IPS-18c (cell line): ENCODE data around the gene CPS1.

Source experiments
- H3K4me3 ChIP-seq: 2 replicates; pipeline ENCODE4 v1.7.0; 2013; ENCODE audit warnings: low read depth, mild to moderate bottlenecking, low read length, moderate library complexity; ENCODE audit not compliant: insufficient read depth
- H3K9me3 ChIP-seq: one replicate; pipeline ENCODE4 v1.6.1; 2013; ENCODE audit warnings: mild to moderate bottlenecking, low read length, moderate library complexity; ENCODE audit not compliant: control insufficient read depth, insufficient read depth

The CPS1 gene

DNA sequence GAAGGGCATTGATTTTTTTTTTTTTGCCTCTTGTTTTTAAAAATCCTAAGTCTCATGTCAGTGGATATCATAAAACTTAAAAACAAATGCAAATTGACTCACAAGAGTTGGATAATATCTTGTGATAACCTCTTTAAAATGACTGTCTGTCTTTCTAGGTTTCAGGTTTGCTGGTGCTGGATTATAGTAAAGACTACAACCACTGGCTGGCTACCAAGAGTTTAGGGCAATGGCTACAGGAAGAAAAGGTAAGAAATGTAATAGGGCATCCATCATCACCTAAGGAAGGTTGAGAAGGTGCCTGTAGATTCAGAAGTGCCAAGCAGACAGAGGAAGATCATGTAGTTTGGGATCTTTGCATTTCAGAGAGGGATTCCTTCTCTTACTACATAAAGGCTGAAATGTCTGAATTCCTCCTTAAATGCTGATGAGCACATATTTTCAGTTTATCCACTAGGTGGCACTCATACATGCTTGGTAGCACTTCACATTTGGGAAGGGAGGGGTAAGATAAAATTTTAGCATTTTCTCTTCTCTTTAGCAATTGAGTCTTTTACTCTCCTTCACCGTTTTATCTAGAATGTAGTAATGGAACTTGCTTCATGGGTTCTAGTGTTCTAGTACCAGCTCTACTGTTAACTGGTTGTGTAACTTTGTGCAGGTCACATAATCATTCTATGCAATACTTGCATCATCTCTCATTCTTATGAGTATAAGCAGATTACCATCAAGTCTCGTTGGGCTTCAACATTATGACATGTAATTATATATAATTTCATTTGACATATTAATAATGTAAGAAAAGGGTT is 21.1 kb downstream of the CPS1 start:
- no peak overlapping the region for H3K4me3 ChIP-seq
- no peaks in the 10 kb centered on the region for H3K9me3 ChIP-seq

DNA sequence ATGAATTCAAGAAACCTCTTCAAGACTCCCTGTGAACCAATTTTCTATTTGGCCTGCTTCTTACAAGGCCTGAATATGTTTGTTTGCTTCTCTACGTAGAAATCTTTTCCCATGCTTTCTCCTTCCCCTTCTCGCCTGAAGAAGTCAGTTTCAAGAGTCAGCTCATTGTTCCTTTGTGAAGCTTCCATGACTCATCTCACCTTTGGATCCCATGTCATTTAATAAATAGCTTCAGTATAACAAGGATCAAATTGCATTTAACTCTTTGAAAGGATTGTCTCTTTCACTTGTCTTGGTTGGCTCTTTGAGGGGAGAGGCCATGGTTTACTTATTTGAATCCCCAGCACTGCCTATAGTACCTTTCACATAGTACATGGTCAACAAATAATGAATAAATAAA is 28.4 kb downstream of the CPS1 start:
- H3K4me3 ChIP-seq: no peak overlapping the region
- H3K9me3 ChIP-seq: no peaks in the 10 kb centered on the region

DNA sequence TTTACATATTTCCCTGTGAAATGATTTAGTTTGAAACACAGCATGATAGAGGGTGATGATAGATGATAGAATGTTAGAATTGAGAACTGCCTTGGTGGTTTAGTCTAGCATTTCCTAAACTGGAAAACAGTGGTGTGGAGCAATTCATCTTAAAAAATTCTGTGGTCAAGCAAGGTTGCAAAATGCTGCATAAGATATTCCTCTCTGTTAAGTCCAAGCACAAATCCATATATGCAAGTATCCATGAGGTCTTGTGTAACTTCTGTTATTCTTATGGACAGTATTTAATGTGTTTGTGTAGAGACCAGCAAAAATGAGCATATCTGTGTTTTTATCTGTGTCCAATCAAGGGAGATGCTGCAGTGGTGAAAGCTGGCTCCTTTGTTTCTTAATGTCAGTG is 30.0 kb downstream of the CPS1 start:
- no peaks in the 10 kb centered on the region for H3K9me3 ChIP-seq
- no peak overlapping the region for H3K4me3 ChIP-seq

DNA sequence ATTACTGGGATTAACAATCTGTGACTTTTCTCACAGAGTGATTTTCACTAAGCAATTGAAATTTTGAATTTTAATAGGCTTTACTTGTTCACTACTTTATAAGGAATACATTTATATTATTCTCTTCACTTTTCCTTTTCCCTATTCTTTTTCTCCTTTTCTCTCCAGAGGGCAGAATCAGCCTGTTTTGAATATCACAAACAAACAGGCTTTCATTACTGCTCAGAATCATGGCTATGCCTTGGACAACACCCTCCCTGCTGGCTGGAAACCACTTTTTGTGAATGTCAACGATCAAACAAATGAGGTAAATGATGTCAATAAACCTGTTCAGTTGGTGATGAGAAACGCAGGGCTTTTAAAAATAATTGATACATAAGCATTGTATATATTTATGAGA is 35.3 kb downstream of the CPS1 start:
- H3K4me3 ChIP-seq: no peak overlapping the region

DNA sequence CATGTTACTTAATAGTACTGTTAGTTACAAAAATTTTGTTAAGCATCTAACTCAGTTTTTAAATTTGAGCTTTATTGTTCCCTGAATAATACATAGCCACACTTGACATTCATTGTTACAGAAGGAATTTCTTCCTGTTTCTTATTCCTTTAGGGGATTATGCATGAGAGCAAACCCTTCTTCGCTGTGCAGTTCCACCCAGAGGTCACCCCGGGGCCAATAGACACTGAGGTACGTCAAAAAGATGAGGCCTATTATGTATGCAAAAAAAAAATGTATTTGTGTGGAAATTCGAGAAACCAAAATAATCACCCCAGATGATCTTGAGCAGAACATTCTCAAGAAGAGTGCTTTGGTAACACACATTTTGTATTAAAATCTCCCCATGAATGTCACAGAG is 36.3 kb downstream of the CPS1 start:
- Histone ChIP-seq H3K4me3 (no peak overlapping the region), H3K9me3 (no peaks in the 10 kb centered on the region)

More for the DNA sequence above, 35.3 kb downstream of the CPS1 start:
- H3K9me3 ChIP-seq: no peaks in the 10 kb centered on the region

DNA sequence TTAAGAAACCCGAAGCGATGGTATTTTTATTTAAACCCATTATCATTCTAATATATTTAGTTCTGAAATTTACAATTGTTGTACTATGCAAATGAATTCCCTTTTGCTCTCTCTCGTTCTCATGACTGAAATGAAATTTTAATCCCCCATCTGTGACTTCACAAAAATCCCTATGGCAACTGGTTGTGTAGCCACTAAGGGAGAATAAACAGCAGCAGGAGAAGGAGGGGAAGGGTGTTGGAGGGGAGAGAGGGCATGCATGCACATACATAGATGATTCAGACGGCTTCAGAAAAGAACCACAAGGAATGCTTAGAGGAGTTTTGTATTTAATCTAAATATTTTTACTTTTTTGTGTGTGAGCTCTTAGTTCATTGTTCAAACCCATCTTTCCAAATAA is 36.8 kb downstream of the CPS1 start:
- no peak overlapping the region for H3K4me3 ChIP-seq
- no peaks in the 10 kb centered on the region for H3K9me3 ChIP-seq

DNA sequence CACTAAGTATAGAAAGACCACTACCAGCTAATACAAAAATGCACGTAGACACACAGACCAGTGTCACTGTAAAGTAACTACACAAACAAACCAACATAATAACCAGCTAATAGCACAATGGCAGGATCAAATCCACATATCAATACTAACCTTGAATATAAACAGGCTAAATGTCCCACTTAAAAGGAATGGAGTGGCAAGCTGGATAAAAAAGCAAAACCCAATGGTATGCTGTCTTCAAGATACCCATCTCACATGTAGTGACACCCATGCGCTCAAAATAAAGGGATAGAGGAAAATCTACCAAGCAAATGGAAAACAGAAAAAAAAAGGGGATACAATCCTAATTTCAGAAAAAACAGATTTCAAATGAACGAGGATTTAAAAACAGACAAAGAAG is 41.8 kb downstream of the CPS1 start:
- Histone ChIP-seq H3K4me3 (no peak overlapping the region), H3K9me3 (no peaks in the 10 kb centered on the region)

DNA sequence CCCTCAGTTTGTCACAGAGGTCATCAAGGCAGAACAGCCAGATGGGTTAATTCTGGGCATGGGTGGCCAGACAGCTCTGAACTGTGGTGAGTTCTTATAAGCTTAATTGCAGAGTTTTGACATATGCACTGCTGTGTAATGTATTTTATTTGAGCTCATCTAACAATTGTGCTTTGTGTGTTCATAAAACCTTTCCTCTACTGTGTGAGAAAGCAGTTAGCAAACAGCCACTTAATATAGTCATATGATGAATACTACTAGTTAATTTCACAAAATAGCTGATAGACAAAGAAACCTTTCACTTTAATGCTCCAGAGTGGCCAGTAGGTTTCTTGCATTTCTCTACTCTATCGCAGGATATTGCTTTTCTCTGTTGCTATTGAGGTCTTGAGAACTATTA is 43.1 kb downstream of the CPS1 start:
- Histone ChIP-seq H3K9me3 (no peaks in the 10 kb centered on the region), H3K4me3 (no peak overlapping the region)

DNA sequence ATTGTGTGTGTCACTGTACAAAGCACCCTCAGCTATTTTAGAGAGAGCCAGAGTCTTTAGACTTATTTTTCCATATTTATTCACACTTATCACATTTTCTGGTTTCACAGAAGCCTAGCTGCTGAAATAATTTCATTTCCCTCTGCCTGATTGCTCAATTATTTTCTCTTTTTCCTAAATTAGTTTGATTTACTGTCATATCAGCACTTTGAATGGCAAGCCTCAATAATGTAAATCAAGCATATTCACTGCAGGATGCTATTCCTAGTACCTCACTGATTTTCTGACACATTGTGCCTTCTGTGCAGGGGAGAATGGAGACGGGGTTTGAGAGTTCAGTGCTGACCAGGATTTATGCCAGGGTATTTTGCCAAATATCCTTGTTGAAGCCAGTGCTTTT is 48.3 kb downstream of the CPS1 start:
- Histone ChIP-seq H3K4me3 (no peak overlapping the region), H3K9me3 (no peaks in the 10 kb centered on the region)

DNA sequence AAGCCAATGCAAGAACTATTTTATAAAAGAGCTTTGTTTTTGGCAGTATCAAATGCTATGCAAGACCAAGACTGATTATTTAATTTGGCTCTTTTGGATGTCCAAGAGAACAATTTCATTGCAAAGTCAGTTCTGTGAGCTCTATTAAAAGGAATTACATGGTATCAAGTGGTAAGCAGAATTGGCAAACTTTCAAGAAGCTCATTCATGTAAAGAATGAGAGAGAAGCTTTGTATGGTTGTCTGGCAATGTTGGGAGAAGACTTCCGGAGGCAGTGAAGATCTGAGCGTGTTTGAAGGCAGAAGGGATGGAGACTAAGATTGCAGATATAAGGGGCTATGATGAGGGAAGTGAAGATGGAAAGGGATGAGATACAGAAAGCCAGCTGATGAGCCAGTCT is 49.6 kb downstream of the CPS1 start:
- H3K4me3 ChIP-seq: no peak overlapping the region
- H3K9me3 ChIP-seq: no peaks in the 10 kb centered on the region

DNA sequence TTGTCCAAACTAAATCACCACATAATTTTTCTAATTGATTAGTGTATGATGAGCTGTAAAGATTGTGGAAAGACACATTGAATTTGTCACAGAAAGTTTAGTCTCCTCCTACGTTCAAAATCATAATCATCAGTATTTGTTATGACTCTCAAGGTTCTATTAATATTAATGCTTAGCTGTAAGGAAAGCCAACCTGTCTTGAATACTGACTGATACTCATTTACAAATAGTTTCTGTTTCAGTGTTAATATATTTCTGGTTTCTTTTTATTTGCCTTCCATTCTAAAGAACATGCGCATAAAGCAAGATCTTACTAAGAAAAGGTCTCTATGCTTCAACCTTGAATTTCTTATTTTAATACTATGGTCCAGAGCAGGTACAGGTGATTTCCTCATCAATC is 55.1 kb downstream of the CPS1 start:
- Histone ChIP-seq H3K9me3 (no peaks in the 10 kb centered on the region), H3K4me3 (no peak overlapping the region)

DNA sequence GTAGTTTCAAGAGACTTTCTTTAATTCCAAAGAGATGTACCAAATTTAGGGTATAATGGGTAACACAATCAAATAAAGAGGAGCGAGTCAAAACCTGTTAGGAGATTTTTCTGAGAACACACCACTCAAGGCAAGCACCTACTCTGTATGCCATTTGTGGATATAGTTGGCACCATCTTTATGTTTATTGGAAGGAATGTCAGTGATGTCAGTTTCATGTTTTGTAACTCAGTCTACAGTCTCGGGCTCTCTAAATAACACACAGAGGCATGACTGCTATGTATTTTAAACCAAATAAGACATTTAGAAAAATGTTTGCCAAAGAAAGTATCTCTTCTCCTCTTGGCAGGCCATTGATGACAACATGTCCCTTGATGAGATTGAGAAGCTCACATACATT is 59.7 kb downstream of the CPS1 start:
- Histone ChIP-seq H3K4me3 (no peak overlapping the region), H3K9me3 (no peaks in the 10 kb centered on the region)

DNA sequence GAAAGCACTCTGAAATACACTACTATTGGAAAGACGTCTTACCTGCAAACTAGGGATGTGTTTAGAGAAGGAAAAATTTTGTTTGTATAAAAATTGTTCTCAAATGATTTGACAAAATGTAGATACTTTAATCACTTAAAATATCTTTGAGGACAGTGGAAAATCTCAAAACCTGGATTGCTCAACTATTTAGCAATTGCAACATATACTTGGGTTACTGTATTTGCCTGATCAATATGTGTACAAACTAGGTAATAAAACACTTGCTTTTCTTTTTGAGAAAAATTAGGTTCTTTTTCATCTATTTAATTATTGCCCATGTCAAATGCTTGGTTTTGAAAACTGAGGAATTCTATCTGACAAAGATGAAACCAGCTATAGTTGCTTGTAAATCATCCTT is 60.9 kb downstream of the CPS1 start:
- no peaks in the 10 kb centered on the region for H3K9me3 ChIP-seq
- no peak overlapping the region for H3K4me3 ChIP-seq

DNA sequence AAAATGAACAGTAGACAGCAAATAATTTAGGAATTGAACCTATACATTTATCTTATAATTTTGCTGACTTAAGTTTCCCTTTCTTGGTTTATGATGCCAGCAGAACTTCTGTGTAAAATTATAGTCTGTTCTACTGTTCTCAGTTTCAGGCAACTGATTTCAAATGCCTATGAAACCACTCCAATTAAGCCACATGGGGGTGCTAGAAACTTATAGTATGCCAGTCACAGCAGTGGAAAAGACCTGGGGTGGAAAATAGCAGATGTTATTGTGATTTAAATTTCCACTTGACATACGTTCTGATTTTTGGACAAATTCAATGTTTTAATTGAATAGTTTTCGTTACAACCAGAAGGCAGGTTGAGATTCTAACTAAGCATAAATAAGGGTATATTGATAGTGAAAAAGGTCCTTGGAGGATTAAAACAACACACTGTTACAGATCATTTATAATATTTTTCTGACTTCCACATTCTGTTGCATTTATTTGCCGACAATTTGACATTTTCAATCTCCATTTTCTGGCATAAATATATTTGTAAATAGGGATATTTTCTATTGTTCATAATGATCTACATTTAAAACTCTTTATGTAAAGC is 61.4 kb downstream of the CPS1 start:
- Histone ChIP-seq H3K4me3 (no peak overlapping the region), H3K9me3 (no peaks in the 10 kb centered on the region)

DNA sequence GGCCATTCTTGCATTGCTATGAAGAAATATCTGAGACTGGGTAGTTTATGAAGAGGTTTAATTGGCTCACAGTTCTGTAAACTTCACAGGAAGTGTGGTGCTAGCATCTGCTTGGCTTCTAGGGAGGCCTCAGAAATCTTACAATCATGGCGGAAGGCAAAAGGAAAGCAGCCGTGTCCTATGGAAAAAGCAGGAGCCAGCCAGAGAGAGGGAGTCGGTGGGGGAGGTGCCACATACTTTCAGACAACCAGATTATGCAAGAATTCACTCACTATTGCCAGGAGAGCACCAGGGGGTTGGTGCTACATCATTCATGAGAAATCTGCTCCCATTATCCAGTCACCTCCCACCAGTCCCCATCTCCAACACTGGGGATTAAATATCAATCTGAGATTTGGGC is 64.1 kb downstream of the CPS1 start:
- H3K4me3 ChIP-seq: no peak overlapping the region
- no peaks in the 10 kb centered on the region for H3K9me3 ChIP-seq

DNA sequence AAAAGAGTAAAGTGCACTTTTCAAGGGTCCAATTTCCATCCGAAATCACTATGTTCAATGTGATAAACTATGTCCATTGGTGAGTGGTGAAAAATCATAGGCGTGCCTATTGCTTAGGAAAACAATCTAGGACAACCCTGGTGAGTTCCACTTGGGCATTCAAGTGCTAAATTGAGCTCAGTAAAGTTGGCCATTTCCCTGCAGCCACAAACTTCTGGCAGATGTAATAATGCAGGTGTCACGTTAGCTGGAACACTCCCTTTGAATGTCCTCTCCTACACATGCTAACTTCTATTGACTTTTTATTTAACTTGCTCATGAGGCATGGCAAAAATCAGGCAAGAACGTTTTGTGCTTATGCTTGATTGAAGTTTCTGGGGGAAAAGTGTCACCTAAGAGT is 67.1 kb downstream of the CPS1 start:
- no peaks in the 10 kb centered on the region for H3K9me3 ChIP-seq

DNA sequence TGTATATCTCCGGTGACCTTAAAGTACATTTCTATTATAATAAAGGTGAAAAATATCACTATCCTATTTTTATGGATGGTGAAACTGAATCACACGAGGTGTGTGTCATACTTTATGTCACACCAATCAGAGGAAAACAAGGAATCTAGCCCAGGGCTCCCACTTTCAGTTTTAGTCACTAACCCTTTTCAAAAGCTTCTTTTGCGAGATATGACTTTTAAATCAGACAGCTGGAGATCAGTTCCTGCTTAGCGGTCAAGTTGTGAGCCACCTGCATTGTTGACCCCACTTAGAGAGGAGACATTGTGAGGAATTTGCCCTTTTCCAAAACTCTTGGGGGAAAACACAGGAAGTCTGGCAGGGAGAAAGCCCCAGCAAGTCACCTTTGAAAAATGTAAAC is 70.5 kb downstream of the CPS1 start:
- no peak overlapping the region for H3K4me3 ChIP-seq
- no peaks in the 10 kb centered on the region for H3K9me3 ChIP-seq

More for the DNA sequence above, 67.1 kb downstream of the CPS1 start:
- no peak overlapping the region for H3K4me3 ChIP-seq

DNA sequence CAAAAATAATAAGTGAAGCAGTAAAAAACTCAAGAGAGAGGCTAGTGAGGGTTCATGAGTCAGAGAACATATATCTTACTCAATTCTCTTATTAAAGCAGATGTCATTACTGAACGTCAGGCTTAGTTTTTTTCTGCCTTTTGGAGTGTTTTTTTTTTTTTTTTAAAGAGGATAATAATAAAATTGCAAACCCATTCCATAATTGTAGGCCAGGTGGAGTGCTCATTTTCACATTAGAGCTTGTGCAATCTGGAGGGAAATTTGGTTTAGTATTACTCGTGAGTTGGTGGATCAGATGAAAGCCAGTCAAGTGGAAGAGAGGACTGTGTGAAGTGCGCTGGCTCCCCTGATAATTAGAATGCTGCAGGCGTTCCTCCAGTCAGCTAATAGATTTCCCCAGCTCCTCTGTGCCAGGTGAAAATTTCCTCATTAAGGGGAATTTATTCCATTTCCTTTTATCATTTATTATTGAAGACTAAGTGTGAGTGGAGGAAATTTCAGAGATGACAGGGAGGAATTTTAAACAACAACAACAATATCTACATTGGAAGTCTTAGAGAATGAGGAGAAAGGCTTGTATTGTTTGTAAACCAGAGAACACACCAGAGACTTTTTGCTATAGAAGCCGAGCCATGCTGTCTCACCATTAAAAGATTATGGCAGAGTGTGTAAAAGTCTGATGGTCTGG is 74.6 kb downstream of the CPS1 start:
- Histone ChIP-seq H3K9me3 (no peaks in the 10 kb centered on the region), H3K4me3 (no peak overlapping the region)
